ENCODE data around the gene STT3A.

Gene STT3A

GRCh38 chr11:125663910-125664309 is 71.3 kb downstream of the STT3A start:
- DNase-seq (ENCODE audit: low spot score), result no peak

GRCh38 chr11:125667151-125667550 is 74.5 kb downstream of the STT3A start:
- no peak for DNase-seq (ENCODE audit: low spot score)

DNA sequence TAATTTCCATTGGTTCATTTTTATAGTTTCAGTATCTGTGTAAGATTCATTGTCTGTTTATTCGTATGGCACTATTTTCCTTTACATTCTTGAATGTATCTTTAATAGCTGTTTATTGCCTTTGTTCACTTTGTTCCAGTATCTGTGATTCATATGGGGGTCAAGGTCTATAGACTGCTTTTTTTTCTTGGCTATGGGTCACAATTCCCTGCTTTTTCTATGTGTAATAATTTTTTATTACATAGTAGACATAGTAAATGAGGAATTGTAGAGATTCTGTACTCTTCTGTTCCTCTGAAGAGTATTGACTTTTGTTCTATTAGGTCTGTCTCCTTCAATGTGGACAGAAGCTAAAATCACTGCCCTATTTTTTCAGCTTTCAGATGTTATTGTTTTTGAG is 77.5 kb downstream of the STT3A start:
- no peak for DNase-seq (ENCODE audit: low spot score)

DNA sequence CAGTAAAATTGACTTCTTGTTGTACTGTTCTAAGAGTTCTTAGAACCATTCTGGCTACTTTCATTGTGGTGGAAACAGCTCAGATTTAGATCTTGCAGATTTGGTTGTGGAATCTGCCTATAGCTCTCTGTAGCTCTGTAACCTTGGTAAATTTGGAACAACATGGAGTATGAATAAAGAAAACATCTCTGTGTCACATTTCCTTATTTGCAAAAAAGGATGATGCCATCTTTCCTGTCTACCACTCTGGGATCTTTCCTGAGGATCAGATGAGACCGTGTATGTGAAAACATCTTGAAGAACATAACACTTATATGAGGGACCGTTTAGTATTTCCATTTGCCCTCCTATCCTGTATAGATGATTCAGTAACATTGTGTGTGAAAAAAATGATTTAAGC is 78.9 kb downstream of the STT3A start:
- no peak for DNase-seq (ENCODE audit: low spot score)
